Neutrophil (primary cell): ENCODE measurements around the gene BANP.

Source experiments
- H3K27ac ChIP-seq: fragments of 200-600 bp; sonication (generic); 2 replicates; pipeline ENCODE4 v1.5.1; 2016; ENCODE audit warnings: mild to moderate bottlenecking, moderate library complexity
- H3K27me3 ChIP-seq: fragments of 200-600 bp; sonication (generic); 2 replicates; pipeline ENCODE4 v1.6.0; 2016; ENCODE audit warnings: mild to moderate bottlenecking
- H3K36me3 ChIP-seq: fragments of 200-600 bp; sonication (generic); 2 replicates; pipeline ENCODE4 v1.5.1; 2017
- H3K4me1 ChIP-seq, 2 experiments: fragments of 200-600 bp in 1 of 2; sonication (generic) in 1 of 2; 1 replicate in 1 of 2; 2 replicates in 1 of 2; pipeline versions ENCODE4 v1.5.1 to v1.6.1; 2013 to 2016; ENCODE audit warnings: low read depth in 1 of 2, low read length in 1 of 2, mild to moderate bottlenecking in 1 of 2, moderate library complexity in 1 of 2; ENCODE audit not compliant: control insufficient read depth in 1 of 2, insufficient read depth in 1 of 2
- H3K4me3 ChIP-seq, 2 experiments: fragments of 200-600 bp in 1 of 2; sonication (generic) in 1 of 2; 1 replicate in 1 of 2; 2 replicates in 1 of 2; pipeline ENCODE4 v1.5.1; 2013 to 2016; ENCODE audit warnings: low read depth in 1 of 2, low read length in 1 of 2, mild to moderate bottlenecking in 1 of 2, moderate library complexity in 1 of 2
- H3K9me3 ChIP-seq: fragments of 200-600 bp; sonication (generic); 2 replicates; pipeline ENCODE4 v1.5.1; 2016
- TF ChIP-seq, protein P1 (sequence below): fragments of 200-600 bp; sonication (generic); IDR thresholded peaks from 2 replicates; pipeline ENCODE4 v1.5.1; 2016; ENCODE audit warnings: antibody characterized with exemption

BANP gene

DNA sequence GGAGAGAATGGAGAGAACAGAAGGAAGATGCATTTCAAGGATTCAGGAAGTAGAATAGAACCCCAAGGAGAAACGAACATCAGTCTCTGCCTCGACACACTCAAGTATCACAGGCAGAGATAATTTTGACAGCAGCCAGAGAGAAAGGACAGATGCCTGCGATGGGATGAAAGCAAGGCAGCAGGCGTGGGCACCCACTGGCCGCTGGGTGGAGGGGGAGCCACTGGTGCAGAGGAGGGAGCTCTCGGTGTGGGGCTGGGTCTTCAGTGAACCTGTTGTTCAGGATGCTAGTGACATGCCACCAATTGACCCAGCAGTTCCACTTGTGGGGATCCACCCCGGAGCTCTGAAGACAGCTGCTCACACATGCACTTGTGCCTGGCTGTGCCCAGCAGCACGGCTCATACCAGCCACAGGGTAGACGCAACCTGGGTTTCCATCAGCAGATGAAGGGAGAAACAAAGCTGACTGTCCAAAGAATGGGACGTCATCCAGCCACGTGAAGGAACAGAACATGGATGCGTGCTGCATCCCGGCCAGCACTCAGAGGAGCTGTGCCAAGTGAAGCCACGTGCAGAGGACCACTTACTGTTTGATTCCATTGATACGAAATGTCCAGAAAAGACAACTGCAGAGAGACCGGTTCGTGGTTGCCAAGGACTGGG, 127.0 kb downstream of the BANP start:
- Histone ChIP-seq H3K9me3 (no peaks in the 10 kb centered on the region), H3K27ac (no peak overlapping the region), H3K4me3 (no peak overlapping the region), H3K27me3 (no peaks in the 10 kb centered on the region), H3K36me3 (peaks cover 56% of the 10 kb centered on the region), H3K4me1 (no peaks in the 10 kb centered on the region)
- TF ChIP-seq, protein P1, sequence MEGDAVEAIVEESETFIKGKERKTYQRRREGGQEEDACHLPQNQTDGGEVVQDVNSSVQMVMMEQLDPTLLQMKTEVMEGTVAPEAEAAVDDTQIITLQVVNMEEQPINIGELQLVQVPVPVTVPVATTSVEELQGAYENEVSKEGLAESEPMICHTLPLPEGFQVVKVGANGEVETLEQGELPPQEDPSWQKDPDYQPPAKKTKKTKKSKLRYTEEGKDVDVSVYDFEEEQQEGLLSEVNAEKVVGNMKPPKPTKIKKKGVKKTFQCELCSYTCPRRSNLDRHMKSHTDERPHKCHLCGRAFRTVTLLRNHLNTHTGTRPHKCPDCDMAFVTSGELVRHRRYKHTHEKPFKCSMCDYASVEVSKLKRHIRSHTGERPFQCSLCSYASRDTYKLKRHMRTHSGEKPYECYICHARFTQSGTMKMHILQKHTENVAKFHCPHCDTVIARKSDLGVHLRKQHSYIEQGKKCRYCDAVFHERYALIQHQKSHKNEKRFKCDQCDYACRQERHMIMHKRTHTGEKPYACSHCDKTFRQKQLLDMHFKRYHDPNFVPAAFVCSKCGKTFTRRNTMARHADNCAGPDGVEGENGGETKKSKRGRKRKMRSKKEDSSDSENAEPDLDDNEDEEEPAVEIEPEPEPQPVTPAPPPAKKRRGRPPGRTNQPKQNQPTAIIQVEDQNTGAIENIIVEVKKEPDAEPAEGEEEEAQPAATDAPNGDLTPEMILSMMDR = no peak

GRCh38 chr16:88083582-88083981, 132.3 kb downstream of the BANP start:
- Histone ChIP-seq H3K9me3 (no peaks in the 10 kb centered on the region), H3K4me1 (no peaks in the 10 kb centered on the region), H3K27ac (no peak overlapping the region), H3K36me3 (peaks cover 6% of the 10 kb centered on the region), H3K4me3 (no peak overlapping the region), H3K27me3 (no peaks in the 10 kb centered on the region)
- TF ChIP-seq, protein P1 = no peak

- Histone ChIP-seq H3K9me3 (no peaks in the 10 kb centered on the region), H3K36me3 (peaks cover 5% of the 10 kb centered on the region), H3K4me3 (no peak overlapping the region), H3K4me1 (no peaks in the 10 kb centered on the region), H3K27ac (no peak overlapping the region), H3K27me3 (peaks cover 7% of the 10 kb centered on the region)
- TF ChIP-seq, protein P1 = no peak
These were observed 133.6 kb downstream of the BANP start for GRCh38 chr16:88084881-88085280.

- Histone ChIP-seq H3K27me3 (peaks cover 26% of the 10 kb centered on the region), H3K27ac (no peak overlapping the region), H3K4me1 (no peaks in the 10 kb centered on the region), H3K9me3 (no peaks in the 10 kb centered on the region), H3K4me3 (no peak overlapping the region), H3K36me3 (peaks cover 5% of the 10 kb centered on the region)
- TF ChIP-seq, protein P1 = no peak
These were observed 135.6 kb downstream of the BANP start for GRCh38 chr16:88086571-88087516.

DNA sequence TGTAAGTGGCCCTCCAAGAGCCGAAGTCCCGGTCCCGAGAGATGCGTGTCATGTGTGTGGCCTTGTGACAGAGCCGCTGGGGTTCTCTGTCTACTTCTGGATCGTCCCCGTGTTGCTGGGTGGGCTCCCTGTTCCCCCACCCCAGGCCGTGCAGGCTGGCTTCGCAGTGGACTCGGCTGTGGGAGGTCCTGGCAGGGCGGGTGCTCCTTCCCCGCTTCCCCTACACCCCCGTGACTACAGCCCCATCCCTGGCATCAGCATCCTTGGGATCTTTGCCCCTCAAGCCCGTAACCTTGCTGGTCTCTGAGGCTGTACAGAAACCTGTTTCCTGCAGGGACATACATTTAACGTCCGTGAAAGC, 136.3 kb downstream of the BANP start:
- Histone ChIP-seq H3K36me3 (peaks cover 4% of the 10 kb centered on the region), H3K27me3 (peaks cover 32% of the 10 kb centered on the region), H3K9me3 (no peaks in the 10 kb centered on the region), H3K27ac (no peak overlapping the region), H3K4me3 (no peak overlapping the region), H3K4me1 (no peaks in the 10 kb centered on the region)
- TF ChIP-seq, protein P1 = no peak
